ENCODE data around the gene HMCN2.

DNA sequence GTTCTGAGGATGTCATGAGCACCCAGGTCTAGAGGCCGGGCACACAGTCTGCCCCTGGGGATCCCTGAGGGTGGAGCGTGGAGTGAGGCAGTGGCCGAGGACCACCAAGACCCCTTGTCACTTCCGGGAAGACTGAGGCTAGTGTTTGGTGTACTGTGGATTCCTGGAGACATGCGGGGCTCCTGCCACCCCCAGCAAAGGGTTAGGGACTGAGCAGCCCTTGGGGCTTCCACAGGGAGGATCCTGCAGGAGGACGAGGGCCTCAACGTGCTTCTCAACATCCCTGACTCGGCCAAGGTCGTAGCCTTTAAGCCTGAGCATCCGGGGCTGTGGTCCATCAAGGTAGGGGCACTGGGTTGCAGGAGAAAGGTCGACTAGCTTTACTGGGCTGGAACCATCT is 29.9 kb downstream of the HMCN2 start:
- TF ChIP-seq, protein P1, sequence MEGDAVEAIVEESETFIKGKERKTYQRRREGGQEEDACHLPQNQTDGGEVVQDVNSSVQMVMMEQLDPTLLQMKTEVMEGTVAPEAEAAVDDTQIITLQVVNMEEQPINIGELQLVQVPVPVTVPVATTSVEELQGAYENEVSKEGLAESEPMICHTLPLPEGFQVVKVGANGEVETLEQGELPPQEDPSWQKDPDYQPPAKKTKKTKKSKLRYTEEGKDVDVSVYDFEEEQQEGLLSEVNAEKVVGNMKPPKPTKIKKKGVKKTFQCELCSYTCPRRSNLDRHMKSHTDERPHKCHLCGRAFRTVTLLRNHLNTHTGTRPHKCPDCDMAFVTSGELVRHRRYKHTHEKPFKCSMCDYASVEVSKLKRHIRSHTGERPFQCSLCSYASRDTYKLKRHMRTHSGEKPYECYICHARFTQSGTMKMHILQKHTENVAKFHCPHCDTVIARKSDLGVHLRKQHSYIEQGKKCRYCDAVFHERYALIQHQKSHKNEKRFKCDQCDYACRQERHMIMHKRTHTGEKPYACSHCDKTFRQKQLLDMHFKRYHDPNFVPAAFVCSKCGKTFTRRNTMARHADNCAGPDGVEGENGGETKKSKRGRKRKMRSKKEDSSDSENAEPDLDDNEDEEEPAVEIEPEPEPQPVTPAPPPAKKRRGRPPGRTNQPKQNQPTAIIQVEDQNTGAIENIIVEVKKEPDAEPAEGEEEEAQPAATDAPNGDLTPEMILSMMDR (IDR thresholded peaks at IDR 0.05): no peak
- no peak for TF ChIP-seq ESRRA (IDR thresholded peaks at IDR 0.05; ENCODE audit: borderline replicate concordance, low read length)
- TF ChIP-seq ZFP36 (IDR thresholded peaks at IDR 0.05; ENCODE audit: borderline replicate concordance, partially characterized antibody): no peak
- no peak for TF ChIP-seq SREBF2 (IDR thresholded peaks at IDR 0.05)
- TF ChIP-seq RCOR1 (IDR thresholded peaks at IDR 0.05; ENCODE audit: low read depth, low read length): no peak
